ENCODE data around the gene TLE1. TPM values are rescaled to one million over a fixed set of nuclear protein-coding genes. Genes with fewer than 3 reads are reported as not detected.

TLE1 gene
- total RNA-seq, 1 experiment from 2014 or later = 17.3 TPM

GRCh38 chr9:81685763-81686613, 3.4 kb downstream of the TLE1 start:
- H3K27ac ChIP-seq (ENCODE audit: low read depth, low read length) = no peak overlapping the region
- no peaks in the 10 kb centered on the region for H3K9me2 ChIP-seq (ENCODE audit: insufficient read depth)
- H3K4me1 ChIP-seq (ENCODE audit: control insufficient read depth in 1 of 2, insufficient read depth in 2 of 2, low read length in 2 of 2) = peaks cover 16 to 27% of the 10 kb centered on the region in 2 experiments
- H3K4me3 ChIP-seq (replicated peaks in 1 of 2; ENCODE audit: low read depth in 1 of 2, low read length in 2 of 2) = no peak overlapping the region
- H3K4me2 ChIP-seq (ENCODE audit: low read length) = peak overlapping the region; percentile 95
- RAD21 ChIA-PET (ENCODE audit: low non-redundant PET in 1 of 2, low total read pairs in 2 of 2, uncharacterized antibody in 2 of 2, unreplicated experiment in 2 of 2) = interaction anchor here in 1 of 2 experiments (0.6 kb wide), 1 partner anchor 302 kb away, joined by 3 read pairs; no protein-coding TSS in a partner anchor
- H2AFZ ChIP-seq (ENCODE audit: low read depth, low read length, poor library complexity, severe bottlenecking) = no peak overlapping the region
- CTCF ChIA-PET = no interaction called here
- BruUV-seq (replicated peaks) = no TSS peak
- no peak for ATAC-seq
- H3K9ac ChIP-seq (ENCODE audit: low read length) = no peak overlapping the region
- POLR2A ChIA-PET = no interaction called here
- H3K9me3 ChIP-seq (ENCODE audit: control insufficient read depth in 1 of 2, insufficient read depth in 1 of 2, low read depth in 1 of 2, low read length in 2 of 2) = no peaks in the 10 kb centered on the region
- intact Hi-C loops (cut with micrococcal nuclease) = loop anchor here (5.0 kb wide), 1 partner anchor 224 kb away; no protein-coding TSS in a partner anchor
- H3K27me3 ChIP-seq (ENCODE audit: insufficient read depth, low read length) = no peaks in the 10 kb centered on the region
- peaks cover 0 to 7% of the 10 kb centered on the region in 2 experiments; a peak in 2 of 4 replicates for H3K36me3 ChIP-seq (ENCODE audit: control insufficient read depth in 1 of 2, insufficient read depth in 2 of 2, low read length in 2 of 2)
- DNase-seq (ENCODE audit: low read depth, low spot score) = no peak
- TF ChIP-seq CBX3 (IDR thresholded peaks at IDR 0.05; ENCODE audit: low read depth) = no peak
- TF ChIP-seq SP1 (IDR thresholded peaks at IDR 0.05; ENCODE audit: low read depth) = no peak
- no peak for TF ChIP-seq ELF1 (IDR thresholded peaks at IDR 0.05; ENCODE audit: borderline replicate concordance, low read depth)
- no peak for TF ChIP-seq ZBTB33 (IDR thresholded peaks at IDR 0.05; ENCODE audit: extremely low read depth, insufficient replicate concordance, low read length)
- TF ChIP-seq REST (IDR thresholded peaks at IDR 0.05; ENCODE audit: low read depth) = no peak
- TF ChIP-seq EZH2 (IDR thresholded peaks at IDR 0.05) = no peak
- TF ChIP-seq SRF (IDR thresholded peaks at IDR 0.05; ENCODE audit: low read depth) = no peak
- no peak for TF ChIP-seq CTCF (IDR thresholded peaks at IDR 0.05 in 2 of 3, conservative IDR thresholded peaks at IDR 0.05 in 1 of 3; ENCODE audit: borderline replicate concordance in 1 of 3, insufficient read depth in 1 of 3, low read depth in 2 of 3, low read length in 2 of 3)
- no peak for TF ChIP-seq ATF3 (IDR thresholded peaks at IDR 0.05)
- TF ChIP-seq EGR1 (IDR thresholded peaks at IDR 0.05; ENCODE audit: low read depth) = no peak
- TF ChIP-seq TCF7L2 (IDR thresholded peaks at IDR 0.05; ENCODE audit: borderline replicate concordance, extremely low read depth, insufficient read depth, insufficient read length) = no peak
- H4K20me1 ChIP-seq (ENCODE audit: insufficient read depth) = no peaks in the 10 kb centered on the region
- peaks cover 41% of the 10 kb centered on the region for H3K79me2 ChIP-seq (ENCODE audit: insufficient read depth, low read length)

Measured in HCT116 (cell line).